ENCODE results near the gene NMT1.

DNA sequence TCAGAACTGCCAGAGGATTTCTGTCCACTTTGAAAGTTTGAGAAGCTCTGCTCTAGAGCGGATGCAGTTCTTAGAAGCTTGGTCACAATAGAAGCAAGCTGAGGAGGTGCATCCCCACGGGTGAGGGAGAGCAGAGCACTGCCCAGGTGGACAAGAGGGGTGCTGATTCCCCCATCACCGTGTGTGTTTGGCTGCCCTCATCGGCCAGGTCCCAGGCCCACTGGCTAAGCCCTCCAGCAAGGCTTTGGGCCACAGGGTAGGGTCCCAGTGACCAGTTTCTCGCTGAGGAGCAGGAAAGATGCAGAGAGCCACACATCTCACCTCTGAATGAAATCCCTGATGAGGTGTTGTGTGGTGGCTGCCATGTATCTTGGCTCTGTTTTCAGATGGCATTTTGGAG, 26.9 kb downstream of the NMT1 start:
- TF ChIP-seq EZH2phosphoT487 (IDR thresholded peaks at IDR 0.05; ENCODE audit: borderline replicate concordance) (no peak), SIN3A (IDR thresholded peaks at IDR 0.05; ENCODE audit: low read depth) (no peak), ZNF274 (IDR thresholded peaks at IDR 0.05; ENCODE audit: low read depth, low read length) (no peak), CEBPB (IDR thresholded peaks at IDR 0.05; ENCODE audit: low read depth) (no peak), POLR2A (IDR thresholded peaks at IDR 0.05; ENCODE audit: borderline replicate concordance, extremely low read depth, insufficient read depth, insufficient read length) (no peak), EZH2 (IDR thresholded peaks at IDR 0.05) (no peak), YY1 (IDR thresholded peaks at IDR 0.05; ENCODE audit: extremely low read depth, insufficient replicate concordance, low read depth, low read length) (no peak), JUND (IDR thresholded peaks at IDR 0.05) (no peak), EGR1 (IDR thresholded peaks at IDR 0.05; ENCODE audit: low read depth) (no peak)
- TF ChIP-seq, protein P1, sequence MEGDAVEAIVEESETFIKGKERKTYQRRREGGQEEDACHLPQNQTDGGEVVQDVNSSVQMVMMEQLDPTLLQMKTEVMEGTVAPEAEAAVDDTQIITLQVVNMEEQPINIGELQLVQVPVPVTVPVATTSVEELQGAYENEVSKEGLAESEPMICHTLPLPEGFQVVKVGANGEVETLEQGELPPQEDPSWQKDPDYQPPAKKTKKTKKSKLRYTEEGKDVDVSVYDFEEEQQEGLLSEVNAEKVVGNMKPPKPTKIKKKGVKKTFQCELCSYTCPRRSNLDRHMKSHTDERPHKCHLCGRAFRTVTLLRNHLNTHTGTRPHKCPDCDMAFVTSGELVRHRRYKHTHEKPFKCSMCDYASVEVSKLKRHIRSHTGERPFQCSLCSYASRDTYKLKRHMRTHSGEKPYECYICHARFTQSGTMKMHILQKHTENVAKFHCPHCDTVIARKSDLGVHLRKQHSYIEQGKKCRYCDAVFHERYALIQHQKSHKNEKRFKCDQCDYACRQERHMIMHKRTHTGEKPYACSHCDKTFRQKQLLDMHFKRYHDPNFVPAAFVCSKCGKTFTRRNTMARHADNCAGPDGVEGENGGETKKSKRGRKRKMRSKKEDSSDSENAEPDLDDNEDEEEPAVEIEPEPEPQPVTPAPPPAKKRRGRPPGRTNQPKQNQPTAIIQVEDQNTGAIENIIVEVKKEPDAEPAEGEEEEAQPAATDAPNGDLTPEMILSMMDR (IDR thresholded peaks at IDR 0.05 in 2 of 3, conservative IDR thresholded peaks at IDR 0.05 in 1 of 3; ENCODE audit: borderline replicate concordance in 1 of 3, insufficient read depth in 1 of 3, low read depth in 2 of 3, low read length in 2 of 3), result no peak
- TF ChIP-seq, protein P2, sequence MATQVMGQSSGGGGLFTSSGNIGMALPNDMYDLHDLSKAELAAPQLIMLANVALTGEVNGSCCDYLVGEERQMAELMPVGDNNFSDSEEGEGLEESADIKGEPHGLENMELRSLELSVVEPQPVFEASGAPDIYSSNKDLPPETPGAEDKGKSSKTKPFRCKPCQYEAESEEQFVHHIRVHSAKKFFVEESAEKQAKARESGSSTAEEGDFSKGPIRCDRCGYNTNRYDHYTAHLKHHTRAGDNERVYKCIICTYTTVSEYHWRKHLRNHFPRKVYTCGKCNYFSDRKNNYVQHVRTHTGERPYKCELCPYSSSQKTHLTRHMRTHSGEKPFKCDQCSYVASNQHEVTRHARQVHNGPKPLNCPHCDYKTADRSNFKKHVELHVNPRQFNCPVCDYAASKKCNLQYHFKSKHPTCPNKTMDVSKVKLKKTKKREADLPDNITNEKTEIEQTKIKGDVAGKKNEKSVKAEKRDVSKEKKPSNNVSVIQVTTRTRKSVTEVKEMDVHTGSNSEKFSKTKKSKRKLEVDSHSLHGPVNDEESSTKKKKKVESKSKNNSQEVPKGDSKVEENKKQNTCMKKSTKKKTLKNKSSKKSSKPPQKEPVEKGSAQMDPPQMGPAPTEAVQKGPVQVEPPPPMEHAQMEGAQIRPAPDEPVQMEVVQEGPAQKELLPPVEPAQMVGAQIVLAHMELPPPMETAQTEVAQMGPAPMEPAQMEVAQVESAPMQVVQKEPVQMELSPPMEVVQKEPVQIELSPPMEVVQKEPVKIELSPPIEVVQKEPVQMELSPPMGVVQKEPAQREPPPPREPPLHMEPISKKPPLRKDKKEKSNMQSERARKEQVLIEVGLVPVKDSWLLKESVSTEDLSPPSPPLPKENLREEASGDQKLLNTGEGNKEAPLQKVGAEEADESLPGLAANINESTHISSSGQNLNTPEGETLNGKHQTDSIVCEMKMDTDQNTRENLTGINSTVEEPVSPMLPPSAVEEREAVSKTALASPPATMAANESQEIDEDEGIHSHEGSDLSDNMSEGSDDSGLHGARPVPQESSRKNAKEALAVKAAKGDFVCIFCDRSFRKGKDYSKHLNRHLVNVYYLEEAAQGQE (IDR thresholded peaks at IDR 0.05; ENCODE audit: low read depth), result no peak

Measured in HCT116 (cell line).